Measurements from ENCODE around the gene TMEM259.
A peak's percentile ranks its signal among the peaks of the same experiment; 100 is the strongest.
"Not testable (repeated sequence)": the region's sequence is repeated elsewhere in the genome, so short reads cannot be mapped to it uniquely, and the experiment has no call there.

The TMEM259 gene

GRCh38 chr19:1038978-1039645 is 18.2 kb upstream of the TMEM259 start:
- no peak for DNase-seq

- no peak for DNase-seq
Observed at GRCh38 chr19:1037621-1038064, 16.7 kb upstream of the TMEM259 start.

GRCh38 chr19:1035998-1036621 is 15.2 kb upstream of the TMEM259 start:
- DNase-seq = no peak

- no peak for DNase-seq
Observed at GRCh38 chr19:1032264-1032867, 11.4 kb upstream of the TMEM259 start.

GRCh38 chr19:1028062-1028926 is 7.4 kb upstream of the TMEM259 start:
- DNase-seq = peak; percentile 51

- DNase-seq = no peak
Observed at GRCh38 chr19:1027650-1028061, 6.7 kb upstream of the TMEM259 start.

- DNase-seq = peak; percentile 18
Observed at GRCh38 chr19:1026783-1027649, 6.1 kb upstream of the TMEM259 start.

GRCh38 chr19:1025960-1026782 is 5.2 kb upstream of the TMEM259 start, which contains the start of gene CNN2:
TSS of gene CNN2 (plus strand) at chr19:1026608. CDS start at chr19:1026662, 54 bp downstream.
- peak; percentile 53 for DNase-seq

GRCh38 chr19:1025080-1025479 is 4.2 kb upstream of the TMEM259 start:
- DNase-seq = not testable (repeated sequence)

- DNase-seq = not testable (repeated sequence)
Observed at GRCh38 chr19:1023883-1024188, 2.9 kb upstream of the TMEM259 start.

- DNase-seq = peak; percentile 40
Observed at GRCh38 chr19:1019980-1020867, 699 bp downstream of the TMEM259 start.

GRCh38 chr19:1019616-1019961 is 1.3 kb downstream of the TMEM259 start:
- no peak for DNase-seq

- DNase-seq = no peak
Observed at GRCh38 chr19:1018932-1019615, 1.8 kb downstream of the TMEM259 start.

GRCh38 chr19:1018393-1018792 is 2.5 kb downstream of the TMEM259 start:
- no peak for DNase-seq

GRCh38 chr19:1017906-1018305 is 3.0 kb downstream of the TMEM259 start:
- DNase-seq = no peak

- no peak for DNase-seq
Observed at GRCh38 chr19:1017115-1017905, 3.6 kb downstream of the TMEM259 start.

- DNase-seq = no peak
Observed at GRCh38 chr19:1016647-1017114, 4.2 kb downstream of the TMEM259 start.

- DNase-seq = no peak
Observed at GRCh38 chr19:1015782-1016646, 4.9 kb downstream of the TMEM259 start.

Data from stimulated activated naive CD4-positive, alpha-beta T cell treated with Interleukin-2 at 50 U/mL for 16 hours (primary cell).